IMR-90 (cell line): ENCODE data around the gene SYMPK.

ENCODE experiments used
- CTCF ChIP-seq: conservative IDR thresholded peaks from 2 replicates; pipeline ENCODE4 v1.5.1; 2012; ENCODE audit warnings: mild to moderate bottlenecking, low read depth, low read length, improper control_type of control experiment
- FOS ChIP-seq: fragments of 150-350 bp; IDR thresholded peaks from 2 replicates; pipeline ENCODE4 v1.6.1; 2016; ENCODE audit warnings: low read depth, low read length
- MAZ ChIP-seq: IDR thresholded peaks from 2 replicates; pipeline ENCODE4 v1.6.1; 2012; ENCODE audit warnings: low read depth, mild to moderate bottlenecking, low read length, improper control_type of control experiment, moderate library complexity, borderline replicate concordance
- POLR2A ChIP-seq: IDR thresholded peaks from 2 replicates; pipeline ENCODE4 v1.6.1; 2012; ENCODE audit warnings: mild to moderate bottlenecking, low read depth, low read length
- RCOR1 ChIP-seq: IDR thresholded peaks from 2 replicates; pipeline ENCODE4 v1.6.1; 2012; ENCODE audit warnings: mild to moderate bottlenecking, low read length, improper control_type of control experiment; ENCODE audit not compliant: insufficient replicate concordance
- SMC3 ChIP-seq: fragments of 150-350 bp; IDR thresholded peaks from 2 replicates; pipeline ENCODE4 v1.6.1; 2016; ENCODE audit warnings: low read depth, mild to moderate bottlenecking, antibody characterized with exemption, low read length, moderate library complexity
- USF2 ChIP-seq: fragments of 150-350 bp; IDR thresholded peaks from 2 replicates; pipeline ENCODE4 v1.6.1; 2017; ENCODE audit warnings: mild to moderate bottlenecking, antibody characterized with exemption, low read length, low read depth

DNA sequence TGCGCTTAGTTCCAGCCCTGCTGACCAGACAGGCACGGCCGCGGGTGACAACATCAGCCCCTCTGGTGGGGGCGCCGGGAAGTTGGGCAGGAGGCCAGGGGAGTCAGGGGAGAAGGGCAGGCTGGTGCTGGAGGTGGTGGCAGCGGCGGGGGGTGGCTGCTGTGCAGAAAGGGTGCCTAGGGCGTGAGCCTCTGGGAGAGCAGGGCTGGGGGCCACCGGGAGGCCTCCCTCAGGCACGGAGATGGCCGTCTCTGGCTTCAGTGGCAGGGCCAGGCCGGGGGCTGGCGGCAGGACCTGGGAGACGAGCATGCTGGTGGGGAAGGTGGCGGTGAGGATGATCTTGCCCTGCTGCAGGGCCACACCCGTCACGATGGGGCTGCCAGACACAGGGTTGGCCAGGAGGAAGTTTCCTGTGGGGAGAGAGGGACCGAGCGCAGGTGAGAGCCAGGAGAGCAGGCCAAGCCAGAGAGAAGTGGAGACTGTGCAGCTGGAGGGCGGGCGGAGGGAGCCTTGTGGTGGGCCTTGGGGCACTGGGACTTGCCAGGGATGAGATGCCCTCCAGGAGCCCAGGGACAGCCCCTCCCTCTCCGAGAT is 97.1 kb downstream of the SYMPK start:
- TF ChIP-seq CTCF (no peak), USF2 (no peak), FOS (no peak), RCOR1 (no peak), MAZ (no peak), POLR2A (no peak), SMC3 (no peak)
